Heart right ventricle (tissue), 16 donors: ENCODE data around the gene NECTIN1. TPM values are rescaled to one million over a fixed set of nuclear protein-coding genes. Genes with fewer than 3 reads are reported as not detected.

Source experiments
- ATAC-seq, 8 donors: fragments of 200-7000 bp; cut with Tn5 transposase; one replicate each; pipeline ENCODE4 v1.9.1; 2020; ENCODE audit warnings: mild to moderate bottlenecking in 8 of 8, moderate library complexity in 8 of 8, moderate number of reproducible peaks in 1 of 8
- DNase-seq, 2 donors: peaks; one replicate each; pipeline ENCODE4 v3.0.0-alpha.2; 2020
- H3K27ac ChIP-seq, 10 donors: fragments of 200-600 bp; sonication (generic) in 2 of 10; one replicate each; pipeline versions ENCODE4 v1.5.0 to v1.8.0; 2020 to 2022; ENCODE audit warnings: mild to moderate bottlenecking in 3 of 10
- H3K27me3 ChIP-seq, 7 donors: fragments of 200-600 bp; one replicate each; pipeline ENCODE4 v1.8.0; 2021 to 2022; ENCODE audit warnings: mild to moderate bottlenecking in 2 of 7
- H3K36me3 ChIP-seq, 9 donors: fragments of 200-600 bp; sonication (generic) in 1 of 9; one replicate each; pipeline versions ENCODE4 v1.5.0 to v1.8.0; 2020 to 2022; ENCODE audit warnings: mild to moderate bottlenecking in 2 of 9
- H3K4me1 ChIP-seq, 9 donors: fragments of 200-600 bp; sonication (generic) in 1 of 9; one replicate each; pipeline versions ENCODE4 v1.5.0 to v1.8.0; 2020 to 2022; ENCODE audit warnings: mild to moderate bottlenecking in 4 of 9
- H3K4me3 ChIP-seq, 10 donors: fragments of 200-600 bp; sonication (generic) in 2 of 10; one replicate each; pipeline versions ENCODE4 v1.5.0 to v1.8.0; 2020 to 2022; ENCODE audit warnings: mild to moderate bottlenecking in 7 of 10, moderate library complexity in 2 of 10
- H3K9me3 ChIP-seq, 11 donors: fragments of 200-600 bp in 10 of 11; sonication (generic) in 2 of 11; one replicate each; pipeline versions ENCODE4 v1.5.0 to v1.8.0; 2013 to 2022; ENCODE audit warnings: mild to moderate bottlenecking in 2 of 11, control low read depth in 1 of 11, moderate library complexity in 1 of 11
- CTCF ChIP-seq, 9 donors: fragments of 200-600 bp; sonication (generic) in 2 of 9; IDR thresholded peaks; one replicate each; pipeline versions ENCODE4 v1.5.0 to v1.8.0; 2021 to 2022; ENCODE audit warnings: antibody characterized with exemption in 9 of 9, mild to moderate bottlenecking in 5 of 9, moderate library complexity in 1 of 9
- WGBS, 2 donors: extraction: QIAGEN DNeasy Blood & Tissue Kit; methylation state at CpG; one replicate each; pipeline ENCODE4 v1.1.7; 2013; ENCODE audit warnings: inconsistent platforms in 1 of 2; 5-methylcytosine and 5-hydroxymethylcytosine counted together
- intact Hi-C, 10 donors: fragments of 100-400 bp; cut with DNase I; formaldehyde crosslinking; loops; one replicate each; pipeline versions ENCODE4 v1.11.1 to v1.14.2; 2022
- polyA plus RNA-seq, 2 donors: library from polyadenylated mRNA; stranded (reverse); fragments of 200-250 nt; gene quantifications; one replicate each; pipeline ENCODE4 v1.2.3, GENCODE V29; 2013
- total RNA-seq, 10 donors: library from RNA; stranded (reverse); fragmentation: NEBNext Ultra II Directional in 3 of 10; extraction: Animal tissue kit (Norgen Biotek cat#: 25700) in 3 of 10; gene quantifications; one replicate each; pipeline versions ENCODE4 v1.2.1 to v1.2.4, GENCODE V29; 2021 to 2023
- donor health status: Arrhythmogenic right ventricular cardiomyopathy.
- donor health status: ischemic (EF 13 %, LVEDD 7.1; RV severe dilation, severe dysfunction).
- donor health status: healthy with polysubstance abuse.
- donor health status: DM: no; HTN: yes; CAD: no.
- donor health status: DM: no; HTN: no; CAD: no.
- donor health status: ischemic (EF 25% LVEDD 6.9; RV normal size, moderate dysfunction).
- donor health status: ischemic (EF 25% LVEDD 5.7; RV mildly dilated, moderate dysfunction).
- donor health status: healthy.
- donor health status: DM: yes; HTN: yes; CAD: no.
- donor health status: Ischemic cardiomyopathy.
- donor health status: ischemic (EF 35%, LVEDD 5.7; RV mildly dilated, moderate dysfunction).
- donor health status: nonischemic (EF 11% LVEDD 7.7; RV severe dilation, severe dysfunction).
- donor health status: DM: yes; HTN: yes; CAD: no.
- donor health status: PGD.
- donor health status: ischemic (EF 29% LVEDD 5.4; RV normal size, mild dysfunction).
- donor health status: nonischemic (EF 23%, LVEDD 6.1; RV moderate dilation, normal function).

Gene NECTIN1
- total and polyA plus RNA-seq, 12 donors, result 4.0 to 22.8 (median 10.4) TPM

- intact Hi-C loops, result loop anchor here in 1 of 10 donors (10.0 kb wide), 1 partner anchor 112 kb away; no protein-coding TSS in a partner anchor
- TF ChIP-seq CTCF (IDR thresholded peaks at IDR 0.05), result no peak
- Histone ChIP-seq H3K9me3 (no peaks in the 10 kb centered on the region), H3K27ac (no peak overlapping the region), H3K4me3 (no peak overlapping the region), H3K36me3 (no peaks in the 10 kb centered on the region), H3K27me3 (peaks cover 0 to 62% (median 26%) of the 10 kb centered on the region in 7 donors), H3K4me1 (peaks cover 0 to 23% (median 0%) of the 10 kb centered on the region in 9 donors)
- DNase-seq, result no peak
- 62 to 69% methylated on average over 7 of the region's 7 CpGs for WGBS, 2 donors
- no peak for ATAC-seq
Measured at GRCh38 chr11:119626871-119627270, 102.1 kb downstream of the NECTIN1 start.

DNA sequence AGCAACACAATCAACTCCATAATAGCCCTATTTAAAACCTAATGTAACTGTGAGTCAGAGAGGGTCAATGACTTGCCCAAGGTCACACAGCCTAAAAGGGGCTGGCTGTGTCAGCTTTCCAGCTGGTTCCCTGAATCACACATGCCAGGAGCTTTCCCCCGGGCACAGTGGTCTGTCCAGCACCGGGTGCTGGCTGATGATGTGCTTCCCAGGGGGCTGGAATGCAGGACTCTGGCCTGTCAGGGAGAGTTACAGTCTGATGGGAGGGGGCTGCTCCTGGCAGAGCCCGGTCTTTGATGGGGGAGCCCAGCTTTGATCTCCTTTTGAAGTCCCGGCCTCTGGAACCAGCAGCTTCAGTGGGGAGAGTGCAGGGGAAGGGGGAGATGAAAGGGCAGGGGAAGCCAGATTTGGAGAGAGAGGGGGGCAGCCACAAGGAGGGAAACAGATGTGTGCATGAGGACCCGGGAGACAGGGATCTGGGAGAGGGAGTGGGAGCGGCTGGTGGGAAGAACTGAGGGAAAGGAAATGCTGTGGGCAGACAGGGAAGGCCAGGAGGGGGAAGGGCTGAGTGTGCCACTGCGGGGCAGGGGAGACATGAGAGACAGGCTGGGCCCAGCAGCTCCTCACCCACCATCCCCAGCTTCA is 102.7 kb downstream of the NECTIN1 start:
- Histone ChIP-seq H3K4me1 (peaks cover 0 to 23% (median 0%) of the 10 kb centered on the region in 9 donors), H3K4me3 (no peak overlapping the region), H3K36me3 (no peaks in the 10 kb centered on the region), H3K9me3 (no peaks in the 10 kb centered on the region), H3K27ac (no peak overlapping the region), H3K27me3 (peaks cover 0 to 62% (median 26%) of the 10 kb centered on the region in 7 donors)
- TF ChIP-seq CTCF (IDR thresholded peaks at IDR 0.05), result no peak
- intact Hi-C loops, result loop anchor here in 1 of 10 donors (10.0 kb wide), 1 partner anchor 112 kb away; no protein-coding TSS in a partner anchor
- DNase-seq (no peak), ATAC-seq (no peak)
- WGBS, 2 donors, result 40 to 46% methylated on average over 7 of the region's 7 CpGs

DNA sequence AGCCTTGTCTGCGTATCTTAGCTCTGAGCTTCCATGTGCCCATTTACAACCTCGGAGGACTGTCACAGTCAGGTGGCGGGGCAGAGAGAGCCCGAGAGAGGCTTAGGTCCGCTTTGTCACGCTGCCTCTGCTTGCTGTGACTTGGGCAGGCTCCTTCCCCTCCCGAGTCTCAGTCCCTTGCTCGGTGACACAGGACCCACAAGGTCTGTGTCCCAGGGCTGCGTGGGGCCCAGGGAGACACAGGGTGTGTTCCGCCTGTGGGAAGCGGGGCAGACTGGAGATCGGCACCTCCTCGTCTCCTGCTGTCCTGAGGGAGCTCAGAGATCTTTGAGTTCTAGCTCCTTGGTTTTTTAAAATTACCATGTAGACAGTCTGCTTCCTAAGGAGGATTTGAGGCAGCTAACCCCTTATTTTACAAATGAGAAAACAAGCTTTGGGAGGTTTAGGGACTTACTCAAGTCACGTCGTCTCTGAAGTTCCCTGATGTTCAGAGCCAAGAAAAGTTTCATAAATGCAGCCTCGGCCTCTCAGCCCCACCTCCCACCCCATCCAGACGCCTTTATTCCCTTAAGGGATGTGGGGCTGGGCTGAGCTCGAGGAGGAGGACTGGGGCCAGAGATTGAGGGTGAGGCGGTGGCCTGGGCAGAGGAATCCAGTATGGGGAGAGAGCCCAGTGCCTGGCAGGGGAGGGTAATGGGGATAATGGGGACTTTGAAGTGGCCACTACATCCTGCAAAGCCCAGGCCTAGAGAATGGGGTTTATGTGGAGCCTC is 103.6 kb downstream of the NECTIN1 start:
- H3K36me3 ChIP-seq, result no peaks in the 10 kb centered on the region
- 60 to 65% methylated on average over 19 of the region's 19 CpGs for WGBS, 2 donors
- H3K9me3 ChIP-seq, result peaks cover 0 to 3% (median 0%) of the 10 kb centered on the region in 11 donors
- intact Hi-C loops, result loop anchor here in 1 of 10 donors (10.0 kb wide), 1 partner anchor 111 kb away; no protein-coding TSS in a partner anchor
- ATAC-seq, result peak in 5 of 8 donors; percentile 35 to 63 (median 48)
- peaks cover 0 to 23% (median 0%) of the 10 kb centered on the region in 9 donors for H3K4me1 ChIP-seq
- peak in 1 of 2 donors; percentile 28 for DNase-seq
- H3K27me3 ChIP-seq, result peaks cover 0 to 61% (median 27%) of the 10 kb centered on the region in 7 donors
- no peak overlapping the region for H3K4me3 ChIP-seq
- peak overlapping the region in 3 of 10 donors; percentile 6 to 65 (median 31) for H3K27ac ChIP-seq
- no peak for TF ChIP-seq CTCF (IDR thresholded peaks at IDR 0.05)

- Histone ChIP-seq H3K9me3 (peaks cover 0 to 3% (median 0%) of the 10 kb centered on the region in 11 donors), H3K4me1 (peaks cover 0 to 23% (median 0%) of the 10 kb centered on the region in 9 donors), H3K27ac (no peak overlapping the region), H3K4me3 (no peak overlapping the region), H3K36me3 (no peaks in the 10 kb centered on the region), H3K27me3 (peaks cover 0 to 57% (median 26%) of the 10 kb centered on the region in 7 donors)
- intact Hi-C loops, result loop anchor here in 1 of 10 donors (10.0 kb wide), 1 partner anchor 110 kb away; no protein-coding TSS in a partner anchor
- no peak for TF ChIP-seq CTCF (IDR thresholded peaks at IDR 0.05)
- no peak for ATAC-seq
- WGBS, 2 donors, result 87 to 91% methylated on average over 6 of the region's 6 CpGs
- no peak for DNase-seq
Measured at GRCh38 chr11:119624629-119625028, 104.4 kb downstream of the NECTIN1 start.
